ENCODE results near the gene TBX20. TPM values are rescaled to one million over a fixed set of nuclear protein-coding genes. Genes with fewer than 3 reads are reported as not detected.
"Not testable (repeated sequence)": the region's sequence is repeated elsewhere in the genome, so short reads cannot be mapped to it uniquely, and the experiment has no call there.

The TBX20 gene
- total RNA-seq, 1 experiment from 2014 or later, result not detected

DNA sequence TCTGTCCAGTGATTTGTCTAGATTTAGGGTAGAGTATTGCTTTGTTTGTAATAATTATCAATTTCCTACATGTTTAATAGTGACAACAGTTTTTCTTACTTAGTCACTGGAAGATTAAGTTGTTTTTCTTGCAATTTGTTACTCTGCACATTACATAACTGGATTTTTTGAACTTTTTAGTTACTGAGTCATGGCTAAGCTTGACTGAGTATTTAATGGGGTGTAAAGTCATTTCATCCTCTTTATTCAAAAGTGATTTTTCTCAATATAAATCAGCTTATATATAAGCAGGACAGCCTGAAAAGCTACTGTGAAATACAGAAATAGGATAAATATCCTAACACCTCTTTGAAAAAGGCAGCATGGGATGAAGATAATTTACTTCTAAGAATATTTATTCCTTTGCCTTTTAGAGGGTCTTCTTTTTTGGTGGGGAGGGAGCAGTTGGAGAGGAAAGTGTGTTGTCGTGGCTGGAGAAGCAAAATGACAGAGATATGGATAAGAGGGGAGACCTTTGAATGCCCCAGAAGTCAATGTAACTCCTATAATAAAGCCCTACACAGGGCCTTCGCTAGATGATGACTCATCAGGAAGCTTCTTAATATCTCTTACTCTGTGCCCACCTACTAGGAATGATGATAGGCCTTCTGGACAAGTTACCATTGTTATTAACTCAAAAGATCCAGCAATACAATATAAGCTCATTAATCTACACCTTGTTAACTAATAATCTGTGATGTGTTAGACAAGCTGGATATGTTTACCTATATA, 55.3 kb downstream of the TBX20 start:
- not testable (repeated sequence) for H3K79me2 ChIP-seq (ENCODE audit: insufficient read depth, low read length); H3K4me2 ChIP-seq (ENCODE audit: insufficient read depth, insufficient read length, low read length); H4K8ac ChIP-seq (replicated peaks; ENCODE audit: insufficient read length, low read depth, low read length); DNase-seq; H3K9me3 ChIP-seq (ENCODE audit: control insufficient read depth, low read depth, low read length); H3K4me1 ChIP-seq (ENCODE audit: insufficient read depth, low read length); H3K79me1 ChIP-seq (ENCODE audit: insufficient read depth, low read depth, low read length, poor library complexity, severe bottlenecking); H2BK20ac ChIP-seq (ENCODE audit: low read depth, low read length, poor library complexity, severe bottlenecking); H3K9ac ChIP-seq (ENCODE audit: extremely low read depth, insufficient read length, low read length); H2BK5ac ChIP-seq (ENCODE audit: insufficient read length, low read length); H3K4me3 Mint-ChIP-seq; H3K4ac ChIP-seq (ENCODE audit: low read depth, low read length); H4K5ac ChIP-seq (ENCODE audit: insufficient read length, low read depth, low read length); H3K27me3 ChIP-seq (ENCODE audit: insufficient read depth, low read length); H3K18ac ChIP-seq (ENCODE audit: insufficient read length, low read depth, low read length); H3K9me3 Mint-ChIP-seq; H2BK120ac ChIP-seq (ENCODE audit: low read depth, low read length, poor library complexity, severe bottlenecking); H3K56ac ChIP-seq (ENCODE audit: insufficient read length, low read depth, low read length); H4K20me1 ChIP-seq (ENCODE audit: control insufficient read depth, insufficient read depth, insufficient read length); H3K23me2 ChIP-seq (ENCODE audit: insufficient read length, low read depth, low read length, poor library complexity, severe bottlenecking); H2BK15ac ChIP-seq (ENCODE audit: low read depth, low read length); H3T11ph ChIP-seq (ENCODE audit: low read length); H3K23ac ChIP-seq (ENCODE audit: insufficient read length, low read depth, low read length); H3K27me3 Mint-ChIP-seq (ENCODE audit: low read depth); H3K36me3 Mint-ChIP-seq (ENCODE audit: insufficient read depth in 1 of 3, low read depth in 3 of 3); H3K14ac ChIP-seq (ENCODE audit: insufficient read depth, low read length); H2AFZ ChIP-seq (ENCODE audit: low read length); H4K91ac ChIP-seq (ENCODE audit: insufficient read length, low read depth, low read length); H2BK12ac ChIP-seq (ENCODE audit: insufficient read length, low read depth, low read length); H3K4me1 Mint-ChIP-seq; H3K27ac Mint-ChIP-seq; H3K27ac ChIP-seq (ENCODE audit: insufficient read length, low read depth, low read length); H2AK5ac ChIP-seq (ENCODE audit: insufficient read length, low read length)
- WGBS (ENCODE audit: extremely low coverage, insufficient read length, low lambda C conversion rate), result no CpG with 5 or more reads among the region's 2 CpGs

DNA sequence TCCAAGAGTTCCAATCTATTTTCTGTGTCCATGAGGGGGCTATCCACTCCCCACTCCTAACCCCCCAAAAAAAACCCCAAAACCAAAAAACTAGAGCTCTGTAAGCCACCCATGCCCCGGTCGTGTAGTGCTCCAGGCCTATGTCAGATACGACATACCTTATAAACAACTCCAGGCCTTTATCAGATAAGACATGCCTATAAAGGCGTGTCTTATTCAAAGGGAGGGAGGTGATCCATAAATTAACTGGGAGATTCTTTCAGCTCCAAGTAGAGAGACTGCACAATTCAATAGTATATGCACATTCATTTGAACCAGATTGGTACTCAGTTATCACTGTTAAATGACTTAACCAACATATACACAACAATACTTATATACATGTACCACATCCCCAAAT, 62.3 kb downstream of the TBX20 start:
- H4K20me1 ChIP-seq (ENCODE audit: control insufficient read depth, insufficient read depth, insufficient read length); H3K4me2 ChIP-seq (ENCODE audit: insufficient read depth, insufficient read length, low read length); H2BK15ac ChIP-seq (ENCODE audit: low read depth, low read length); H3K36me3 Mint-ChIP-seq (ENCODE audit: insufficient read depth in 1 of 3, low read depth in 3 of 3); H3K56ac ChIP-seq (ENCODE audit: insufficient read length, low read depth, low read length); H2BK5ac ChIP-seq (ENCODE audit: insufficient read length, low read length); H3K23ac ChIP-seq (ENCODE audit: insufficient read length, low read depth, low read length); H3K23me2 ChIP-seq (ENCODE audit: insufficient read length, low read depth, low read length, poor library complexity, severe bottlenecking); H4K8ac ChIP-seq (replicated peaks; ENCODE audit: insufficient read length, low read depth, low read length); H2BK20ac ChIP-seq (ENCODE audit: low read depth, low read length, poor library complexity, severe bottlenecking); H3K79me2 ChIP-seq (ENCODE audit: insufficient read depth, low read length); H3K27ac ChIP-seq (ENCODE audit: insufficient read length, low read depth, low read length); H4K91ac ChIP-seq (ENCODE audit: insufficient read length, low read depth, low read length); H3K4me3 Mint-ChIP-seq; H4K5ac ChIP-seq (ENCODE audit: insufficient read length, low read depth, low read length); DNase-seq; H2BK120ac ChIP-seq (ENCODE audit: low read depth, low read length, poor library complexity, severe bottlenecking); H2AK5ac ChIP-seq (ENCODE audit: insufficient read length, low read length); H3K27ac Mint-ChIP-seq; H3K4me1 ChIP-seq (ENCODE audit: insufficient read depth, low read length); H2AFZ ChIP-seq (ENCODE audit: low read length); H3K4me1 Mint-ChIP-seq; H3K79me1 ChIP-seq (ENCODE audit: insufficient read depth, low read depth, low read length, poor library complexity, severe bottlenecking); H2BK12ac ChIP-seq (ENCODE audit: insufficient read length, low read depth, low read length); H3T11ph ChIP-seq (ENCODE audit: low read length); H3K27me3 ChIP-seq (ENCODE audit: insufficient read depth, low read length); H3K14ac ChIP-seq (ENCODE audit: insufficient read depth, low read length); H3K18ac ChIP-seq (ENCODE audit: insufficient read length, low read depth, low read length); H3K9me3 Mint-ChIP-seq; H3K9me3 ChIP-seq (ENCODE audit: control insufficient read depth, low read depth, low read length); H3K9ac ChIP-seq (ENCODE audit: extremely low read depth, insufficient read length, low read length); H3K4ac ChIP-seq (ENCODE audit: low read depth, low read length): not testable (repeated sequence)
- no CpG with 5 or more reads among the region's 4 CpGs for WGBS (ENCODE audit: extremely low coverage, insufficient read length, low lambda C conversion rate)
- H3K27me3 Mint-ChIP-seq (ENCODE audit: low read depth), result peaks cover 23% of the 10 kb centered on the region
